ENCODE measurements around the gene DPAGT1. TPM values are rescaled to one million over a fixed set of nuclear protein-coding genes. Genes with fewer than 3 reads are reported as not detected.

The DPAGT1 gene
- polyA plus RNA-seq, 3 donors: 37.0 to 54.2 (median 39.7) TPM

DNA sequence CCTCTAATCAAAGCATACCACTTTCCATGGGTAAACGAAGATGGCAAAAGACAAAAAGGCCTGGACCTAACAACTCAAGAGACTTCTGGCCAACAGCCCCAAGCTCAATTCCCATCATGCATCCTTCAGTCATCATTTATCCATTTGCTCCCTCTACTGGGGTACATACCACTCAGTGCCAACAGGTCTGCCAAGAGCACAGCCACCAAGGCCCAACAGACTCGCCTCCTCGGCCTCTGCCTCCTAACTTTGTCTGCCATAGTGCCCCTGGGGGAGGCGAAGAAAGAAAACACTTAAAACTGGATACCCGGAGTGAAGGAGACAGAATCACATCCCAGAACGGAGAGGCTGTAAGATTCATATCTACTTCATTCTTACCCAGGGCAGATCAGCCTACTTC, 45.8 kb downstream of the DPAGT1 start:
- H3K4me3 ChIP-seq (replicated peaks in 1 of 3; ENCODE audit: low read depth in 2 of 3, low read length in 3 of 3): peak overlapping the region; percentile 62 to 88 (median 86)
- peaks cover 39 to 47% of the 10 kb centered on the region in 2 donors for H3K36me3 ChIP-seq (replicated peaks in 1 of 2; ENCODE audit: control insufficient read depth in 1 of 2, insufficient read depth in 2 of 2, low read length in 2 of 2)
- TF ChIP-seq, protein P1, sequence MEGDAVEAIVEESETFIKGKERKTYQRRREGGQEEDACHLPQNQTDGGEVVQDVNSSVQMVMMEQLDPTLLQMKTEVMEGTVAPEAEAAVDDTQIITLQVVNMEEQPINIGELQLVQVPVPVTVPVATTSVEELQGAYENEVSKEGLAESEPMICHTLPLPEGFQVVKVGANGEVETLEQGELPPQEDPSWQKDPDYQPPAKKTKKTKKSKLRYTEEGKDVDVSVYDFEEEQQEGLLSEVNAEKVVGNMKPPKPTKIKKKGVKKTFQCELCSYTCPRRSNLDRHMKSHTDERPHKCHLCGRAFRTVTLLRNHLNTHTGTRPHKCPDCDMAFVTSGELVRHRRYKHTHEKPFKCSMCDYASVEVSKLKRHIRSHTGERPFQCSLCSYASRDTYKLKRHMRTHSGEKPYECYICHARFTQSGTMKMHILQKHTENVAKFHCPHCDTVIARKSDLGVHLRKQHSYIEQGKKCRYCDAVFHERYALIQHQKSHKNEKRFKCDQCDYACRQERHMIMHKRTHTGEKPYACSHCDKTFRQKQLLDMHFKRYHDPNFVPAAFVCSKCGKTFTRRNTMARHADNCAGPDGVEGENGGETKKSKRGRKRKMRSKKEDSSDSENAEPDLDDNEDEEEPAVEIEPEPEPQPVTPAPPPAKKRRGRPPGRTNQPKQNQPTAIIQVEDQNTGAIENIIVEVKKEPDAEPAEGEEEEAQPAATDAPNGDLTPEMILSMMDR (IDR thresholded peaks at IDR 0.05): no peak
- intact Hi-C loops (cut with micrococcal nuclease): loop anchor here in 1 of 2 donors (2.0 kb wide), 2 partner anchors 25 to 39 kb away; partner anchors contain the start of gene SLC37A4
- H3K79me2 ChIP-seq (ENCODE audit: insufficient read depth, low read length): peaks cover 23% of the 10 kb centered on the region
- peaks cover 17 to 22% of the 10 kb centered on the region in 2 donors for H3K4me1 ChIP-seq (ENCODE audit: control insufficient read depth in 1 of 2, insufficient read depth in 2 of 2, low read length in 2 of 2)
- DNase-seq: no peak
- Mint-ChIP-seq H3K4me1 (peaks cover 21% of the 10 kb centered on the region), H3K36me3 (peaks cover 47 to 51% of the 10 kb centered on the region in 2 donors), H3K4me3 (peak overlapping the region; percentile 82 to 94), H3K9me3 (no peaks in the 10 kb centered on the region), H3K27me3 (ENCODE audit: low read depth in 3 of 3) (peaks cover 0 to 1% (median 0%) of the 10 kb centered on the region in 3 donors), H3K27ac (peak overlapping the region; percentile 52 to 89 (median 78))
- H3K27ac ChIP-seq (ENCODE audit: low read depth in 1 of 2, low read length in 2 of 2): peak overlapping the region in 1 of 2 donors; percentile 94
- H3K4me2 ChIP-seq (replicated peaks; ENCODE audit: extremely low read depth, low read length, poor library complexity, severe bottlenecking): peak overlapping the region; percentile 88
- peak overlapping the region; percentile 98 for H3K9ac ChIP-seq (ENCODE audit: insufficient read depth, low read length, poor library complexity, severe bottlenecking)
- no peaks in the 10 kb centered on the region for H4K20me1 ChIP-seq (ENCODE audit: insufficient read depth, low read length)
- peak overlapping the region; percentile 89 for H2AFZ ChIP-seq (ENCODE audit: insufficient read depth, low read depth, low read length, poor library complexity, severe bottlenecking)
- H3K27me3 ChIP-seq (ENCODE audit: control insufficient read depth in 2 of 2, insufficient read depth in 2 of 2, low read length in 2 of 2): no peaks in the 10 kb centered on the region
- no peaks in the 10 kb centered on the region for H3K9me3 ChIP-seq (replicated peaks in 1 of 2; ENCODE audit: control insufficient read depth in 1 of 2, insufficient read depth in 1 of 2, low read length in 2 of 2)
- 62% methylated on average over 6 of the region's 6 CpGs for whole genome bisulfite sequencing (ENCODE audit: insufficient coverage)

DNA sequence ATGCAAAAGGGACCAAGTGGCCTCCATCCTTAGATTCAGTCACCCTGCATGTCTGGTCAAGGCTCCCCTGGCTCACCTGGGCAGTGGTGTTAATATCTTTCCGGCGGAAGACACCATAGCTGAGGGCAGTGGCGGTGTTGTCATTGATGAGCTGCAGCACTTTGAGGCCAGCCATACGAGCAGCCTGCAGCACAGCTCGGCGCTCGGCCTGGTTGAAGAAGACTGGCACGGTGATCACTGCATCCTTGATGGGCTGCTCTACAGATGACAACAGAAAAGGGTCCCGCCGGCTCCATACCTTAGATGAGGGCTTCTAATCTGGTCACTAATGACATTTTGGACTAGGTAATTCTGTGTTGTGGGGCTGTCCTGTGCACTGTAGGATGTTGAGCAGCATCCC, 47.2 kb downstream of the DPAGT1 start:
- Histone ChIP-seq H4K20me1 (ENCODE audit: insufficient read depth, low read length) (no peaks in the 10 kb centered on the region), H3K79me2 (ENCODE audit: insufficient read depth, low read length) (peaks cover 23% of the 10 kb centered on the region), H3K27me3 (ENCODE audit: control insufficient read depth in 2 of 2, insufficient read depth in 2 of 2, low read length in 2 of 2) (no peaks in the 10 kb centered on the region), H2AFZ (ENCODE audit: insufficient read depth, low read depth, low read length, poor library complexity, severe bottlenecking) (no peak overlapping the region), H3K36me3 (replicated peaks in 1 of 2; ENCODE audit: control insufficient read depth in 1 of 2, insufficient read depth in 2 of 2, low read length in 2 of 2) (peaks cover 46 to 62% of the 10 kb centered on the region in 2 donors), H3K9ac (ENCODE audit: insufficient read depth, low read length, poor library complexity, severe bottlenecking) (no peak overlapping the region), H3K4me2 (replicated peaks; ENCODE audit: extremely low read depth, low read length, poor library complexity, severe bottlenecking) (no peak overlapping the region), H3K4me3 (replicated peaks in 1 of 3; ENCODE audit: low read depth in 2 of 3, low read length in 3 of 3) (no peak overlapping the region), H3K9me3 (replicated peaks in 1 of 2; ENCODE audit: control insufficient read depth in 1 of 2, insufficient read depth in 1 of 2, low read length in 2 of 2) (no peaks in the 10 kb centered on the region), H3K27ac (ENCODE audit: low read depth in 1 of 2, low read length in 2 of 2) (peak overlapping the region in 1 of 2 donors; percentile 36), H3K4me1 (ENCODE audit: control insufficient read depth in 1 of 2, insufficient read depth in 2 of 2, low read length in 2 of 2) (peaks cover 17 to 22% of the 10 kb centered on the region in 2 donors)
- intact Hi-C loops (cut with micrococcal nuclease): no loop called here
- TF ChIP-seq, protein P1 (IDR thresholded peaks at IDR 0.05): no peak
- 100% methylated on average over 7 of the region's 10 CpGs for WGBS (ENCODE audit: insufficient coverage)
- DNase-seq: no peak
- Mint-ChIP-seq H3K4me3 (no peak overlapping the region), H3K9me3 (no peaks in the 10 kb centered on the region), H3K4me1 (peaks cover 21% of the 10 kb centered on the region), H3K27me3 (ENCODE audit: low read depth in 3 of 3) (peaks cover 0 to 1% (median 0%) of the 10 kb centered on the region in 3 donors), H3K27ac (no peak overlapping the region), H3K36me3 (peaks cover 61% of the 10 kb centered on the region in 2 donors)

All from CD14-positive monocyte (primary cell).